ENCODE data around the gene BTBD7.

DNA sequence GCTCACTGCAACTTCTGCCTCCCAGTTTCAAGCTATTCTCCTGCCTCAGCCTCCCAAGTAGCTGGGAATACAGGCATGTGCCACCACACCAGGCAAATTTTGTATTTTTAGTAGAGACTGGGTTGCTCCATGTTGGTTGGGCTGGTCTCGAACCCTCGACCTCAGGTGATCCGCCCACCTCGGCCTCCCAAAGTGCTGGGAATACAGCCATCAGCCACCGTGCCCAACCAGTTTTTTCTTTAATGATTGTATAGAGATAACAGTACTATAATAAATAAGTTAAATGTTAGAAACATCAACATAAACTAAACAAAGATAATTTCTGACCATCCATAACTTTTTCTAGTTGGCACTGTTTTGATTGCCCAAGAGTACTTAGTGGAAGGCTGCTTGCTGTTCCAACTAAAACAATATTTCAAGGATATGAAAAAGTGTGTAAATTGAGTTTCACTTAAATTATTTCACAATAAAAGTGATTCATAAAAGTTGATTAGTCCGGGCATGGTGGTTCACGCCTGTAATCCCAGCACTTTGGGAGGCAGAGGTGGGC lies 131.6 kb downstream of the BTBD7 start:
- TF ChIP-seq, protein P1, sequence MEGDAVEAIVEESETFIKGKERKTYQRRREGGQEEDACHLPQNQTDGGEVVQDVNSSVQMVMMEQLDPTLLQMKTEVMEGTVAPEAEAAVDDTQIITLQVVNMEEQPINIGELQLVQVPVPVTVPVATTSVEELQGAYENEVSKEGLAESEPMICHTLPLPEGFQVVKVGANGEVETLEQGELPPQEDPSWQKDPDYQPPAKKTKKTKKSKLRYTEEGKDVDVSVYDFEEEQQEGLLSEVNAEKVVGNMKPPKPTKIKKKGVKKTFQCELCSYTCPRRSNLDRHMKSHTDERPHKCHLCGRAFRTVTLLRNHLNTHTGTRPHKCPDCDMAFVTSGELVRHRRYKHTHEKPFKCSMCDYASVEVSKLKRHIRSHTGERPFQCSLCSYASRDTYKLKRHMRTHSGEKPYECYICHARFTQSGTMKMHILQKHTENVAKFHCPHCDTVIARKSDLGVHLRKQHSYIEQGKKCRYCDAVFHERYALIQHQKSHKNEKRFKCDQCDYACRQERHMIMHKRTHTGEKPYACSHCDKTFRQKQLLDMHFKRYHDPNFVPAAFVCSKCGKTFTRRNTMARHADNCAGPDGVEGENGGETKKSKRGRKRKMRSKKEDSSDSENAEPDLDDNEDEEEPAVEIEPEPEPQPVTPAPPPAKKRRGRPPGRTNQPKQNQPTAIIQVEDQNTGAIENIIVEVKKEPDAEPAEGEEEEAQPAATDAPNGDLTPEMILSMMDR (conservative IDR thresholded peaks at IDR 0.05) = no peak
- TF ChIP-seq ZFX (IDR thresholded peaks at IDR 0.05) = no peak
